ENCODE measurements around the gene GP1BA.

GP1BA gene

GRCh38 chr17:4931963-4932362, at the start of gene GP1BA:
GP1BA (plus strand) TSS chr17:4932277; CDS start chr17:4932605, 328 bp downstream.
- no peak within 1 kb of the TSS for H3K4me3 ChIP-seq (ENCODE audit: low read length)
- no peak for TF ChIP-seq ZNF274 (IDR thresholded peaks at IDR 0.05; ENCODE audit: low read depth, low read length)

GRCh38 chr17:4884489-4884888, 47.6 kb upstream of the GP1BA start:
- H3K4me3 ChIP-seq (ENCODE audit: low read length) = no peak overlapping the region
- TF ChIP-seq ZNF274 (IDR thresholded peaks at IDR 0.05; ENCODE audit: low read depth, low read length) = no peak

- H3K4me3 ChIP-seq (ENCODE audit: low read length) = no peak overlapping the region
- TF ChIP-seq ZNF274 (IDR thresholded peaks at IDR 0.05; ENCODE audit: low read depth, low read length) = no peak
These were observed 45.2 kb upstream of the GP1BA start for GRCh38 chr17:4886830-4887229.

DNA sequence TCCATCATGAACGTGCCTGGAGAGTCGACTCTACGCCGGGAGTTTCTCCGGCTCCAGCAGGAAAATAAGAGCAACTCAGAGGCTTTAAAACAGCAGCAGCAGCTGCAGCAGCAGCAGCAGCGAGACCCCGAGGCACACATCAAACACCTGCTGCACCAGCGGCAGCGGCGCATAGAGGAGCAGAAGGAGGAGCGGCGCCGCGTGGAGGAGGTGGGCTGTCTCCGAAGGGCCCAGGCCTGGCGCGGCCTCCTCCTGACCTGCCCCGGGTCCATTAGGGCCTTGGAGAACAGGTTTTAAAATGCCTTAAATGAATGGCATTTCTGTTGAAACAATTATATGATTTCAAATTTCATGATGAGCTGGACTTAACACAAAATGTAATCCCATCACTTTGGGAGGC, 44.5 kb upstream of the GP1BA start:
- TF ChIP-seq ZNF274 (IDR thresholded peaks at IDR 0.05; ENCODE audit: low read depth, low read length) = no peak
- H3K4me3 ChIP-seq (ENCODE audit: low read length) = no peak overlapping the region

DNA sequence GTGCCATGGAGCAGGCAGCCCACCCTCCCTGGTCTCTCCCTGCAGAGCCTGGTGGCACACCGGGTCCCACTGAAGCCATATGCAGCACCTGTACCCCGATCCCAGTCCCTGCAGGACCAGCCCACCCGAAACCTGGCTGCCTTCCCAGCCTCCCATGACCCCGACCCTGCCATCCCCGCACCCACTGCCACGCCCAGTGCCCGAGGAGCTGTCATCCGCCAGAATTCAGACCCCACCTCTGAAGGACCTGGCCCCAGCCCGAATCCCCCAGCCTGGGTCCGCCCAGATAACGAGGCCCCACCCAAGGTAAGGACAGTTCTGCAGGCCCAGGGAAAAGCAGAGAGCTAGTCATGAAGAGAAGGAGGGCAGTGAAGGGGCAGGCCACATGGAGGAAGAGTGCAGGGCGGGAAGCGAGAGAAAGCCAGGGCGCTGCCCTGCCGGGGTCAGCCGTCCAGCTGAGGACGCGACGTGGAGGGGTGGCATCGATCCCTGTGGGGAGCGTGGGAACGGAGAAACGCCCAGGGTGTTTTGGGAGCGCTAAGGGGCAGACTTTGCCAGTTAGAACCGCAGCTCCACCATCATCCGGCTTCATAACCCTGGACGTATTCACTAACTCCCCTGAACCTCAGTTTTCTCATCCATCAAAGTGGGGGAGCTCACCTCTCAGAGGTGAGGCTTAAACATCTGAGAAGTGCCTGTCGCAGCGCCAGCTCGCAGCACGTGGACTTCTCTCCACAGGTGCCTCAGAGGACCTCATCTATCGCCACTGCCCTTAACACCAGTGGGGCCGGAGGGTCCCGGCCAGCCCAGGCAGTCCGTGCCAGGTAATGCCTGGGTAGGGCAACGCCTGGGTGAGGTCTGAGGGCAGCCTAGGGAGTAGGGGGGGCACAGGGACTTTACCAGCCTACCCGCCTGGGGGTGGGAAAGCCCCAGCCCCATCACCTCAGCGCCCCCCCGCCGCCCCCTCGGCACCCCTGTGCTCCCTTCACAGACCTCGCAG, 40.4 kb upstream of the GP1BA start:
- no peak for TF ChIP-seq ZNF274 (IDR thresholded peaks at IDR 0.05; ENCODE audit: low read depth, low read length)

GRCh38 chr17:4892499-4893221, 39.4 kb upstream of the GP1BA start:
- H3K4me3 ChIP-seq (ENCODE audit: low read length) = no peak overlapping the region
- no peak for TF ChIP-seq ZNF274 (IDR thresholded peaks at IDR 0.05; ENCODE audit: low read depth, low read length)

More for the DNA sequence above, 40.4 kb upstream of the GP1BA start:
- no peak overlapping the region for H3K4me3 ChIP-seq (ENCODE audit: low read length)

- no peak overlapping the region for H3K4me3 ChIP-seq (ENCODE audit: low read length)
- TF ChIP-seq ZNF274 (IDR thresholded peaks at IDR 0.05; ENCODE audit: low read depth, low read length) = no peak
These were observed 38.8 kb upstream of the GP1BA start for GRCh38 chr17:4893272-4893671.

DNA sequence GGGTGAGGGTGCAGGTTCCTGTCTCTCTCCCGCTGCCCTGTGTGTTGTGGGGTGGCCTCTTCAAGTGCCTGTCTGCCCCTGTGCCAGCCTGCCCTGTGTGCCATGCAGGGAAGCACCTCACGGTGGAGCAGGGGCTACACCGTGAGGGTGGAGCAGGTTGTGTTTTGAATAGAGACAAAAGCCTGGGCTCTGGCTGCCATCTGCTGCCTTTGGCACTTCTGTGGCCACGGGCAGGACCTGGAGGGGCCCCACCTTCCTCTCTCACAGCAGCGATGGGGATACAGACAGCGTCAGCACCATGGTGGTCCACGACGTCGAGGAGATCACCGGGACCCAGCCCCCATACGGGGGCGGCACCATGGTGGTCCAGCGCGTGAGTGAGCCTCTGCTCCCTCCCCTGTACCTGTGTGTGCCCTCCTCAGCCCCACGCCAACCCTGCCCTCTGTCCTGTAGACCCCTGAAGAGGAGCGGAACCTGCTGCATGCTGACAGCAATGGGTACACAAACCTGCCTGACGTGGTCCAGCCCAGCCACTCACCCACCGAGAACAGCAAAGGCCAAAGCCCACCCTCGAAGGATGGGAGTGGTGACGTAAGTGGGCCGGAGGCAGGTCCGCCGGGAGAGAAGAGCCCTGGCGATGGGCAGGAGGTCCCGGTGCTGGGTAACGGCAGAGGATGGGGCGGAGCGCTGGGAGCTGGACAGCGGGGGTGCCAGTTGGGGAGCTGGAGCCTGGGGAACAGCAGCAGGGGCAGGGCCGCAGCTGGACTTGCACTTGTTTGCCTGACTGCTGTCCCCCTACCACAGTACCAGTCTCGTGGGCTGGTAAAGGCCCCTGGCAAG, 38.1 kb upstream of the GP1BA start:
- H3K4me3 ChIP-seq (ENCODE audit: low read length) = no peak overlapping the region
- TF ChIP-seq ZNF274 (IDR thresholded peaks at IDR 0.05; ENCODE audit: low read depth, low read length) = no peak

DNA sequence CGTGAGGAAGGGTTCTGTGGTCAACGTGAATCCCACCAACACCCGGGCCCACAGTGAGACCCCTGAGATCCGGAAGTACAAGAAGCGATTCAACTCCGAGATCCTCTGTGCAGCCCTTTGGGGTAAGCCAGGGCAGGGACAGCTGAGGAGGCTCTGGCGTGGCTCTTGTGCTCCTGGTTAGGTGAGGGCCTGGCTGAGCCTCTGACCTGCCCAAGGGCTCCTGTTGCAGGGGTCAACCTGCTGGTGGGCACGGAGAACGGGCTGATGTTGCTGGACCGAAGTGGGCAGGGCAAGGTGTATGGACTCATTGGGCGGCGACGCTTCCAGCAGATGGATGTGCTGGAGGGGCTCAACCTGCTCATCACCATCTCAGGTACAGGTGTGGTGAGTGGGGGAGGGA, 37.0 kb upstream of the GP1BA start:
- H3K4me3 ChIP-seq (ENCODE audit: low read length) = no peak overlapping the region
- no peak for TF ChIP-seq ZNF274 (IDR thresholded peaks at IDR 0.05; ENCODE audit: low read depth, low read length)

DNA sequence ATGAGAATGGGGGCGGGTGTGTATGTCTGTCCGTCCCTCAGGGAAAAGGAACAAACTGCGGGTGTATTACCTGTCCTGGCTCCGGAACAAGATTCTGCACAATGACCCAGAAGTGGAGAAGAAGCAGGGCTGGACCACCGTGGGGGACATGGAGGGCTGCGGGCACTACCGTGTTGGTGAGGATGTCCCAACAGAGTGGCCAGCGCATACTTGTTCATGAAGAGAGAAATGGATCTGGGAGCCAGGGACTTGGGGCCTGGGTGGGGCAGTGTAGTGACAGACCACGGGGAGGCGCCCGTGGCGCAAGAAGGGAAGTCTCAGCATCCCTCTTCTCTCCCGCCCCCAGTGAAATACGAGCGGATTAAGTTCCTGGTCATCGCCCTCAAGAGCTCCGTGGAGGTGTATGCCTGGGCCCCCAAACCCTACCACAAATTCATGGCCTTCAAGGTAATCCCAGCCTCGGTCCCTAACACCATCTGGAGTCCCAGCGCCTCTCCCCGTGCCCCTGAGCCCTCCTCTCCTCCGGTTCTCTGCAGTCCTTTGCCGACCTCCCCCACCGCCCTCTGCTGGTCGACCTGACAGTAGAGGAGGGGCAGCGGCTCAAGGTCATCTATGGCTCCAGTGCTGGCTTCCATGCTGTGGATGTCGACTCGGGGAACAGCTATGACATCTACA, 36.3 kb upstream of the GP1BA start:
- H3K4me3 ChIP-seq (ENCODE audit: low read length) = no peak overlapping the region
- TF ChIP-seq ZNF274 (IDR thresholded peaks at IDR 0.05; ENCODE audit: low read depth, low read length) = no peak

GRCh38 chr17:4896332-4897197, 35.5 kb upstream of the GP1BA start:
- no peak for TF ChIP-seq ZNF274 (IDR thresholded peaks at IDR 0.05; ENCODE audit: low read depth, low read length)
- H3K4me3 ChIP-seq (ENCODE audit: low read length) = no peak overlapping the region

DNA sequence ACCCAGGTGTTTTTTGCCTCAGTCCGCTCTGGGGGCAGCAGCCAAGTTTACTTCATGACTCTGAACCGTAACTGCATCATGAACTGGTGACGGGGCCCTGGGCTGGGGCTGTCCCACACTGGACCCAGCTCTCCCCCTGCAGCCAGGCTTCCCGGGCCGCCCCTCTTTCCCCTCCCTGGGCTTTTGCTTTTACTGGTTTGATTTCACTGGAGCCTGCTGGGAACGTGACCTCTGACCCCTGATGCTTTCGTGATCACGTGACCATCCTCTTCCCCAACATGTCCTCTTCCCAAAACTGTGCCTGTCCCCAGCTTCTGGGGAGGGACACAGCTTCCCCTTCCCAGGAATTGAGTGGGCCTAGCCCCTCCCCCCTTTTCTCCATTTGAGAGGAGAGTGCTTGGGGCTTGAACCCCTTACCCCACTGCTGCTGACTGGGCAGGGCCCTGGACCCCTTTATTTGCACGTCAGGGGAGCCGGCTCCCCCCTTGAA, 34.8 kb upstream of the GP1BA start:
- H3K4me3 ChIP-seq (ENCODE audit: low read length) = no peak overlapping the region
- TF ChIP-seq ZNF274 (IDR thresholded peaks at IDR 0.05; ENCODE audit: low read depth, low read length) = no peak

All from GM08714 (cell line).